ENCODE results near the gene SLC30A3. TPM values are rescaled to one million over a fixed set of nuclear protein-coding genes. Genes with fewer than 3 reads are reported as not detected.
"Not testable (repeated sequence)": the region's sequence is repeated elsewhere in the genome, so short reads cannot be mapped to it uniquely, and the experiment has no call there.

Gene SLC30A3
- polyA plus RNA-seq, 1 donor: 0.57 TPM

GRCh38 chr2:27304488-27305240 lies 41.8 kb upstream of the SLC30A3 start:
- peaks cover 46% of the 10 kb centered on the region for H3K27me3 ChIP-seq (ENCODE audit: control insufficient read depth, insufficient read depth, low read length)
- no peak overlapping the region for H3K27ac ChIP-seq (ENCODE audit: low read length)
- no peak for DNase-seq
- no peak overlapping the region for H3K4me3 ChIP-seq (ENCODE audit: low read length)
- peaks cover 14% of the 10 kb centered on the region for H3K9me3 ChIP-seq (ENCODE audit: control insufficient read depth, low read depth, low read length)
- WGBS (ENCODE audit: insufficient coverage, low lambda C conversion rate): 100% methylated on average over 1 of the region's 13 CpGs
- peaks cover 4% of the 10 kb centered on the region for H3K36me3 ChIP-seq (ENCODE audit: control insufficient read depth, insufficient read depth, low read length)
- peaks cover 25% of the 10 kb centered on the region for H3K4me1 ChIP-seq (ENCODE audit: control insufficient read depth, insufficient read depth, low read length)

- WGBS (ENCODE audit: insufficient coverage, low lambda C conversion rate): 71% methylated on average over 6 of the region's 25 CpGs
- Histone ChIP-seq H3K27me3 (ENCODE audit: control insufficient read depth, insufficient read depth, low read length) (peaks cover 43% of the 10 kb centered on the region), H3K9me3 (ENCODE audit: control insufficient read depth, low read depth, low read length) (peaks cover 14% of the 10 kb centered on the region), H3K27ac (ENCODE audit: low read length) (no peak overlapping the region), H3K4me3 (ENCODE audit: low read length) (no peak overlapping the region), H3K4me1 (ENCODE audit: control insufficient read depth, insufficient read depth, low read length) (peaks cover 25% of the 10 kb centered on the region), H3K36me3 (ENCODE audit: control insufficient read depth, insufficient read depth, low read length) (no peaks in the 10 kb centered on the region)
- peak in 1 of 2 donors; percentile 58 for DNase-seq
Measured at GRCh38 chr2:27303093-27304025, 40.5 kb upstream of the SLC30A3 start.

- not testable (repeated sequence) for H3K9me3 ChIP-seq (ENCODE audit: control insufficient read depth, low read depth, low read length); H3K4me3 ChIP-seq (ENCODE audit: low read length); H3K27ac ChIP-seq (ENCODE audit: low read length); H3K36me3 ChIP-seq (ENCODE audit: control insufficient read depth, insufficient read depth, low read length); DNase-seq
- WGBS (ENCODE audit: insufficient coverage, low lambda C conversion rate): 60% methylated on average over 1 of the region's 4 CpGs
- H3K27me3 ChIP-seq (ENCODE audit: control insufficient read depth, insufficient read depth, low read length): peaks cover 16% of the 10 kb centered on the region
- H3K4me1 ChIP-seq (ENCODE audit: control insufficient read depth, insufficient read depth, low read length): peaks cover 10% of the 10 kb centered on the region
Measured at GRCh38 chr2:27300606-27301005, 37.8 kb upstream of the SLC30A3 start.

DNA sequence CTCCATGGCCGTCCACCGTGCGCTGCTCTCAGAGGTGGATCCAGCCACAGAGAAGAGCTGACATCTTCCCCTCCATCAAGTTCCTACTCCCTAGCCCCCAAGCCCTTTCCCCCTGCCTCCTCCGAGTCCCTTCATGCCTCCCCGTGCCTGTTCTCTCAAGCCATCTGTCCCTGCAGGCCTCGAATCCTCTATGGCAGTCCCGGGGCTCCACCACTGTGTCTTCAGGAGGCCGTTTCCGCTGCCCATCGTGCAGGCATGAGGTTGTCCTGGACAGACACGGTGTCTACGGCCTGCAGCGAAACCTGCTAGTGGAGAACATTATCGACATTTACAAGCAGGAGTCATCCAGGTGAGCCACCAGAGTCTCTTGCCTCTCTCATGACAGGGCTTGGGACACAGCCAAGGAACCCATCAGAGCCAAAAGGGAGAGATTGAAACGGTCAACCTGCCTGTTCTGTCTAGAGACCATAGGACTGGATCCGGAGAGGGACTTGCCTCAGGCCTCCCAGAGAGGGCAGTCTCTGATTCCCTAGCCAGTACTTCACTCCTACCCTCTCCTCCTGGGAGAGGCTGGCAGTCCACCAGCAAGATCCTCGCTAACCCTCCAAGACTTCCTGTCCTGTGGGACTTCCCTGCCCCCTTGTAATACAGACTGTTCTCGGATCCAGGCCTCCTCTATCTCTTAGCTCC lies 35.7 kb upstream of the SLC30A3 start:
- H3K27me3 ChIP-seq (ENCODE audit: control insufficient read depth, insufficient read depth, low read length): peaks cover 3% of the 10 kb centered on the region
- no peak overlapping the region for H3K27ac ChIP-seq (ENCODE audit: low read length)
- no peak overlapping the region for H3K4me3 ChIP-seq (ENCODE audit: low read length)
- no peaks in the 10 kb centered on the region for H3K36me3 ChIP-seq (ENCODE audit: control insufficient read depth, insufficient read depth, low read length)
- H3K4me1 ChIP-seq (ENCODE audit: control insufficient read depth, insufficient read depth, low read length): peaks cover 12% of the 10 kb centered on the region
- DNase-seq: no peak
- H3K9me3 ChIP-seq (ENCODE audit: control insufficient read depth, low read depth, low read length): no peaks in the 10 kb centered on the region
- whole genome bisulfite sequencing (ENCODE audit: insufficient coverage, low lambda C conversion rate): 100% methylated on average over 1 of the region's 18 CpGs

GRCh38 chr2:27297195-27297594 lies 34.3 kb upstream of the SLC30A3 start:
- H3K4me1 ChIP-seq (ENCODE audit: control insufficient read depth, insufficient read depth, low read length): peaks cover 10% of the 10 kb centered on the region
- no peaks in the 10 kb centered on the region for H3K36me3 ChIP-seq (ENCODE audit: control insufficient read depth, insufficient read depth, low read length)
- H3K9me3 ChIP-seq (ENCODE audit: control insufficient read depth, low read depth, low read length): no peaks in the 10 kb centered on the region
- no peak for DNase-seq
- no CpG with 5 or more reads among the region's 3 CpGs for WGBS (ENCODE audit: insufficient coverage, low lambda C conversion rate)
- H3K4me3 ChIP-seq (ENCODE audit: low read length): no peak overlapping the region
- no peak overlapping the region for H3K27ac ChIP-seq (ENCODE audit: low read length)
- H3K27me3 ChIP-seq (ENCODE audit: control insufficient read depth, insufficient read depth, low read length): peaks cover 3% of the 10 kb centered on the region

GRCh38 chr2:27296481-27296880 lies 33.6 kb upstream of the SLC30A3 start:
- no CpG with 5 or more reads among the region's 4 CpGs for WGBS (ENCODE audit: insufficient coverage, low lambda C conversion rate)
- H3K4me3 ChIP-seq (ENCODE audit: low read length): no peak overlapping the region

GRCh38 chr2:27294928-27295327 lies 32.1 kb upstream of the SLC30A3 start:
- Histone ChIP-seq H3K4me3 (ENCODE audit: low read length) (no peak overlapping the region), H3K4me1 (ENCODE audit: control insufficient read depth, insufficient read depth, low read length) (peaks cover 10% of the 10 kb centered on the region), H3K36me3 (ENCODE audit: control insufficient read depth, insufficient read depth, low read length) (no peaks in the 10 kb centered on the region), H3K9me3 (ENCODE audit: control insufficient read depth, low read depth, low read length) (no peaks in the 10 kb centered on the region), H3K27me3 (ENCODE audit: control insufficient read depth, insufficient read depth, low read length) (peaks cover 12% of the 10 kb centered on the region), H3K27ac (ENCODE audit: low read length) (no peak overlapping the region)
- whole genome bisulfite sequencing (ENCODE audit: insufficient coverage, low lambda C conversion rate): no CpG with 5 or more reads among the region's 8 CpGs
- no peak for DNase-seq

More at GRCh38 chr2:27296481-27296880, 33.6 kb upstream of the SLC30A3 start:
- H3K27me3 ChIP-seq (ENCODE audit: control insufficient read depth, insufficient read depth, low read length): peaks cover 8% of the 10 kb centered on the region
- no peaks in the 10 kb centered on the region for H3K9me3 ChIP-seq (ENCODE audit: control insufficient read depth, low read depth, low read length)
- DNase-seq: no peak
- H3K36me3 ChIP-seq (ENCODE audit: control insufficient read depth, insufficient read depth, low read length): no peaks in the 10 kb centered on the region
- H3K27ac ChIP-seq (ENCODE audit: low read length): no peak overlapping the region
- H3K4me1 ChIP-seq (ENCODE audit: control insufficient read depth, insufficient read depth, low read length): peaks cover 10% of the 10 kb centered on the region

GRCh38 chr2:27291865-27292264 lies 29.0 kb upstream of the SLC30A3 start:
- WGBS (ENCODE audit: insufficient coverage, low lambda C conversion rate): no CpG with 5 or more reads among the region's 6 CpGs
- H3K4me3 ChIP-seq (ENCODE audit: low read length): no peak overlapping the region

DNA sequence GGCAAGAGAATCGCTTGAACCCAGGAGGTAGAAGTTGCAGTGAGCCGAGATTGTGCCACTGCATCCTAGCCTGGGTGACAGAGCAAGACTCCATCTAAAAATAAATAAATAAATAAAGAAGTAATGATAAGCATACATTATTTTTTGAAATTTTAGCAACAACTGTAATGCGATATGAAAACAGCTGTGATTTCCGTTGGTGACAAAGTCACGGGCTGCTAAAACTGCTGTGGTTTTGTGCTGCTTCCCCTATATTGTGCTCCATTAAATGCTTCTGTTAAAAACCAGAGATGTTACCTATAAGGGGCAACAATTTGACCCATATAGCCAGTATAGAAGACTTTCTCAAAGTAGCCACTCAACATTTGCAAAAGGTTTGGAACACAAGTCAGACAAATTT lies 27.7 kb upstream of the SLC30A3 start:
- no peak overlapping the region for H3K27ac ChIP-seq (ENCODE audit: low read length)
- H3K9me3 ChIP-seq (ENCODE audit: control insufficient read depth, low read depth, low read length): no peaks in the 10 kb centered on the region
- H3K4me3 ChIP-seq (ENCODE audit: low read length): no peak overlapping the region
- H3K27me3 ChIP-seq (ENCODE audit: control insufficient read depth, insufficient read depth, low read length): peaks cover 14% of the 10 kb centered on the region
- H3K4me1 ChIP-seq (ENCODE audit: control insufficient read depth, insufficient read depth, low read length): peaks cover 5% of the 10 kb centered on the region
- no peaks in the 10 kb centered on the region for H3K36me3 ChIP-seq (ENCODE audit: control insufficient read depth, insufficient read depth, low read length)
- WGBS (ENCODE audit: insufficient coverage, low lambda C conversion rate): 100% methylated on average over 2 of the region's 5 CpGs
- DNase-seq: no peak

More at GRCh38 chr2:27291865-27292264, 29.0 kb upstream of the SLC30A3 start:
- Histone ChIP-seq H3K27ac (ENCODE audit: low read length) (no peak overlapping the region), H3K4me1 (ENCODE audit: control insufficient read depth, insufficient read depth, low read length) (peaks cover 10% of the 10 kb centered on the region), H3K9me3 (ENCODE audit: control insufficient read depth, low read depth, low read length) (no peaks in the 10 kb centered on the region), H3K36me3 (ENCODE audit: control insufficient read depth, insufficient read depth, low read length) (no peaks in the 10 kb centered on the region), H3K27me3 (ENCODE audit: control insufficient read depth, insufficient read depth, low read length) (peaks cover 10% of the 10 kb centered on the region)
- DNase-seq: no peak

GRCh38 chr2:27288610-27289009 lies 25.8 kb upstream of the SLC30A3 start:
- DNase-seq: no peak
- Histone ChIP-seq H3K27ac (ENCODE audit: low read length) (no peak overlapping the region), H3K4me3 (ENCODE audit: low read length) (no peak overlapping the region), H3K4me1 (ENCODE audit: control insufficient read depth, insufficient read depth, low read length) (peaks cover 3% of the 10 kb centered on the region), H3K27me3 (ENCODE audit: control insufficient read depth, insufficient read depth, low read length) (peaks cover 27% of the 10 kb centered on the region), H3K9me3 (ENCODE audit: control insufficient read depth, low read depth, low read length) (no peaks in the 10 kb centered on the region), H3K36me3 (ENCODE audit: control insufficient read depth, insufficient read depth, low read length) (no peaks in the 10 kb centered on the region)
- 63% methylated on average over 2 of the region's 3 CpGs for WGBS (ENCODE audit: insufficient coverage, low lambda C conversion rate)

Data from large intestine (tissue), 3 donors.